Caki2 (cell line): Measurements from ENCODE around the gene JDP2. TPM values are rescaled to one million over a fixed set of nuclear protein-coding genes. Genes with fewer than 3 reads are reported as not detected.

Experiments
- DNase-seq: peaks from one replicate; pipeline ENCODE4 v3.0.0-alpha.2; 2015; ENCODE audit warnings: low read depth
- in situ Hi-C: cut with HindIII; loops from 2 replicates; pipeline ENCODE4 v1.10.0; 2016; ENCODE audit warnings: low sequenced_read_pairs, low pct_unique_long_range_greater_than_20kb, mixed read lengths
- total RNA-seq: library from RNA; depleted of rRNA; stranded (reverse); fragments of >200 nt; shearing (Covaris generic); gene quantifications from 2 replicates; pipeline ENCODE4 v1.2.3, GENCODE V29; 2014; ENCODE audit warnings: low replicate concordance

The JDP2 gene
- total RNA-seq, 1 experiment from 2014 or later, result 34.2 TPM

DNA sequence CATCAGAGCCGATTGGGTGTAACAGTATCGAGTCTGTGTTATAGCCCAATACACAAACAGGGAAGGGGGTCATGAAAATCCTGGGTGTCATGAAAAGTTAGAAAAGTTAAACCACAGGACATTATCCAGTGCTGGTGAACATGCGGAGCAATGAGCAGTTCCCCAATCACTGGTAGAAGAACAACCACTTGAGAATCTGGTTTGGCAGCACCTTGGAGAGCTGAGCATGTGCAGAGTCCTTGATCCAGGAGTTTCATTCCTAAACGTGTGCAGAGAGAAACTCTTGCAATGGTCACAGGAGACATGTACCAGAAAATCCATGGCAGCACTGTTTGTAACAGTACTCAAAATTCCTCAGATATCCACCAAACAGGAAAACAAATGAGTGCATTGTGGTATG is 23.0 kb upstream of the JDP2 start:
- in situ Hi-C loops, result no loop called here
- DNase-seq, result no peak

DNA sequence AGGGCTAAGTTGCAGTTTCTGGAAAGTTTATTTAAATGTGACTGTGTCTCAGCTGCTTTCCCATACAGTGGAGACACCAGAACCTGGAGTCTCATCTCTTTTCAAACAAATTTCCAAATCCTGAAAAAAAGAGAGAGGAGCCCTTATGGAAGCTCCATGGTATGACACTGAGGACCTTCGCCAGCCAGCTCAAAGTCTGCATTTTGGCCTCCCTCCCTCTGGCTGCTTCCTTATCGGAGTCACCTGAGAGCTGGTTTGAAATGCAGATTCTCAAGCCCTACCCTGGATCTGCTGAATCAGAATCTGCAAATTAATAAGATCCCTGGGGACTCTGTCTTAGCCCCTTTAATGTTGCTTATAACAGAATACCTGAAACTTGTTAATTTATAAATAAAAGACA is 21.7 kb upstream of the JDP2 start:
- no peak for DNase-seq
- in situ Hi-C loops, result no loop called here

DNA sequence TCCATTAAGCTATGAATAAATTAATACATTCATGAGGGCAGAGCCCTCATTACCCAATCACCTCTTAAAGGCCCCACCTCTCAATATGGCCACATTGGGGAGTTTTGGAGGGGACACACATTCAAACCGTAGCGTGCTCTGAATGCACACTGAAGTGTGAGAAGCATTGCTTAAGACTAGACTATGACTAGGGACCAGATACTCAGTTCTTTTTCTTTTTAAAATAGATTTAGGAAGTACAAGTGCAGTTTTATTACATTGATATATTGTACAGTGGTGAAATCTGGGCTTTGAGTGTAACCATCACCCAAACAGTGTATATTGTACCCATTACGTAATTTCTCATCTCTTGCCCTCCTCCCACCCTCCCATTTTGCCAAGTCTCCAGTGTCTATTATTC is 21.0 kb upstream of the JDP2 start:
- in situ Hi-C loops, result no loop called here
- no peak for DNase-seq

DNA sequence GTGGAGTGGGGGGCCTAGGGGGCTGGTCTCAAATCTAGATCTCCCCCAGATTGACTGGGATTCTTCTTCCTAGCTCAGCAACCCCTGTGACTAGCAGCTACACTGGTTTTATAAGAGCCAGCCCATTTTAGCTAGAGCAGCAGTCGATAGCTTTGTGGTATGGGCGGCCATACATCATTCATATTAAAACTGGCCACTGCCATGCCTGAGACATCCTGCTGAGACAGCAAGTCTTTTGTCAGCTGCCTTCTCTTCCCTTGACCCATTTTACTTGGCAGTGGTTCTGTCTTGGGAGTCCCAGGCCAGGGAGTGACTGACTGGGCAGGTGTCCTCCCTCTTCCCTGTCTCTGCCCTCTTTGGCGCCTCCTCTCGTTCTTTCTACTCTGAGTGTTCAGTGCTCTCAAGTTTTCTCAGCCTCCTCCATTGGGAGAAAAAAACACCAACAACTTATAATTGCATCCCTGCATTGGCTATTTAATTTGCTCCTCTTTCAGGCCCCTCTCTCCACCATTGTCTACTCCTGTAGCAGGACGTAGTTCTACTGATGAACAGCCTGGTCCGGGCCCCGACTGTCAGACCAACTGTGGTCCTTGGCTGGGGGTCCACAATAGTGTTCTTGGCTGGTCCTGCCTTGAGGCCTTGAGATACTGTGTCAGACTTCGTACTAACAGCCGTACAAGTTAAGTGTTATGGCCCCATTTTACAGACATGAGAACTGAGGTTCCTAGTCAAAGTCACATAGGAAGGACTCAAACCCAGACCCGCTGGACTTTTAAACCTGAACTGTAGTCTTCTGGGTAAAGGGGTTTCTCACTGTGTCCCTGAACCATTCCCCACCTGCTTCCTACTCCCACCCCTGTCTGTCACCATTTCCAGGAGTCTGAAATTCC is 18.3 kb upstream of the JDP2 start:
- no peak for DNase-seq
- in situ Hi-C loops, result no loop called here

DNA sequence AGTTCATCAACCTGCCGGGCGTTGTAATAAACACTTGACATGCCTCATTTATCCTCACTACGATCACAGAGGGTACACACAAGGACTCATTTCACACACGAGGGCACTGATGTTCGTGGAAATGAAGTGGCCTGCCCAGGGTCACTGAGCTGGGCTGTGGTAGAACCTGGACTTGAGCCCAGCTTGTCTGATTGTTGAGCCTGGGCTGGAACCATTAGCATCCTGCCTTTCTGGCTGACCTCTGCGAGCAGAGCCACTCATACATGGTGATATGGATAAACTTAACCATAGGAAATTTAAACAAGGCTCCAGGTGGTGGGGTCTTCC is 16.6 kb upstream of the JDP2 start:
- no peak for DNase-seq
- in situ Hi-C loops, result no loop called here

DNA sequence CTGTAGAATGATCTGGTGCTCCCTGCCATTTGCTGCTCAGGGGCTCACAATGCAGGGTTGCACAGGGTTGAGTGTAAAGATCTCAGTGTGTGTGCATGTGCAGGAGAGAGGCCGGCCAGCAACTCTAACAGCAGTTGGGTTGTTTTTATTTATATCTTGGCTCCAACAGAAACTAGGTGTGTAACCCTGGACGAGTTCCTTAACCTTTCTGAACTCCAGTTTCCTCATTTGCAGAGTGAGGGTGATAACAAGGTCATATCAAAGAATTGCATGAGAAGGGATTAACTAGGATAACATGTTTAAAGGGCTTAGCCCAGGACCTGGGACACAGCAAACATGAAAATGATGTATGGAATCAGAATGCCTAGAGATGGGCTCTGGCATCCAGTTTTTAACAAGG is 14.8 kb upstream of the JDP2 start:
- in situ Hi-C loops, result no loop called here

DNA sequence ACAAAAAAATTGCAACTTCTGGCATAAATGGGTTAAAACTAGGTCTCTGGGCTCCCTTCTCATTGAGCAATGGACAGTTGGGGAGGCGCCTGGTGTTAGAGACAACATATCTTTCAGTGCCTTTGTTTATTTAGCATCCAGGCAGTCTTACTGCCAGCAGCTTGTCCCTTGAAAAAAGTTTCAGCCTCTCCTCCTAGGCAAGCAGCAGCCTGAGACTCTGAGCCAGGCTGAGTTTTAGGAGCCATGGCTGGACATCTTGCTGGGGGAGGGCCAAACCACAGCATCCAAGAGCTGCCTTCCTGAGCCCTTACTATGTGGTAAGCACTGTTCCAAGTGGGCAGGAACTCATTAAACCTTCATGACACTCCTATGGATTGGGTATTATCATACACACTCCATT is 10.1 kb upstream of the JDP2 start:
- in situ Hi-C loops, result no loop called here
- no peak for DNase-seq

More for the DNA sequence above, 14.8 kb upstream of the JDP2 start:
- DNase-seq, result no peak

DNA sequence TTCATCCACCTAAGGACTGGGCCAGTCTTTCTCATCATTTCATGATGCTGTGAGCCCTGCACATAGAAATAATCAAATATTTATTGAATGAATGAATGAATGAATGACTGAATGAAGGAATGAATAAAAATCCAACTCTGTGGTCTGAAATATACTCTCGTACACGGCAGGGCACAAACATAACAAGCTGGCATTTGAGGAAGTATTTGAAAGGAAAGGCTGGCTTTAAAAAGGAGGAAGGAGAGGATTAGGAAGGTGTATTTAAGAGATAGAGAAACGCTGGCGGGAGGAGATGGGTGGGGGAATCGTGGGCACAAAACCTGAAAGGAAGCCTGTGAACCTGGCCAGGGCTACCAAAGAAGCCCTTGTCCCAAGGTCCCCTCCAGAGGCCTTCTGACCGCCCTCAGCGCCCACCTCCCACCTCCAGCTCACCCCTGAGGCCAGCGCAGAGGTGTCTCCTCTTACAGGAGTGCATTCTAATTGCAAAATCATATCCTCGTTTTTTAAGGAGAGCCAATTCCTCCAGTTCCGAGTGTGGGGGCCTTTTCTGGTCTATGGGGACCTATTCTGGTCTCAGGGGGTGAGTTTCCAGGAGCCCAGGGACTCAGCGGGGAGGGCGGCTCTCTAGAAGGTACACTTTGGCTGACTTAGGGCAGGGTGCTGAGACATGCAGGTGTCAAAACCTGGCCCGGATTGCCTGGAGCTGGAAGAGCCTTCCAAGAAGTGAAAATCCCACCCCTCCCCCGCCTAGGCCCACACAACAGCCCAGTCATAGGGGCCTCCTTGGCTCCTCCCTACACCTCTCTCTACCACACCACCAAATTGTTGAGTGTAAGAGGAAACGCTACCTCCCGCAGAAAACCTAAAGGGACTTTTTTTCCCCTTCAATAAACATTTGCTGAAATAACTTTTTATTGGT is 8.7 kb upstream of the JDP2 start:
- in situ Hi-C loops, result no loop called here

DNA sequence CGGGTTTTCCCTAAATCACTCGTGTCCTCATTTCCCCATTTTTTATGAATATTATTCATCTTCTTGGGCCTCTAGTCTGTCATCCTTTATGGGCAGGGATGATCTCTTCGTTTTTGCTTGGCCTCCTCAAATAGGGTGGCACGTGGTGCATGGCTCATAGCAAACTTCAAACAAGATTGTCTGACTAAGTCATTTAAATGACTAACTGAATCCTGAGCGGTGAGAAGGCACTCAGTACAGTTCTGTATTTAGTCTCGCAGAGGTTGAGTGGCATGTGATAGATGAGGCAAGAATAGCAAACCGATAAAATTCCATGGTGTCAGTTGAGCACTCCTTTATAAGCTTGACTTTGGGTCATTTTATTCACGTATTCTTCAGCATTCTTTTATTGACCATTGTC is 5.7 kb upstream of the JDP2 start:
- in situ Hi-C loops, result no loop called here
- peak; percentile 56 for DNase-seq

More for the DNA sequence above, 8.7 kb upstream of the JDP2 start:
- DNase-seq, result peak; percentile 12

DNA sequence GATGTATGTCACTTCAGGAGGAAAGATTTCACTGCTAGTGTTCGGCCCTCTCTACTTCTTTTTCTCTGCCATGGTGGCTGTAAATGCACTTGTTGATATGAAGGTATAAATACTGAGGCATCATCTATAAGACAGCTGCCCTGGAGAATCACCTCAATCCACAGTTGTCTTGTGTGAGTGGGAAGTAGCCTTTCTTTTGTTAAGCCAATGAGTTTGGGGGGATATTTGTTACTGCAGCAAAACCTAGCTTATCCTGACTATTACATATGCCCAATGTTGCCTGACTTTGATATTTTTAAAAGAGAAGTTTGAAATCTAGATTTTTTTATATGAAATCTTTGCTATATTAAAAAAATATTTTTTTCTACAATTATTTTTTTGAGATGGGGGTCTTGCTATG is 3.3 kb upstream of the JDP2 start:
- in situ Hi-C loops, result no loop called here
- DNase-seq, result no peak

DNA sequence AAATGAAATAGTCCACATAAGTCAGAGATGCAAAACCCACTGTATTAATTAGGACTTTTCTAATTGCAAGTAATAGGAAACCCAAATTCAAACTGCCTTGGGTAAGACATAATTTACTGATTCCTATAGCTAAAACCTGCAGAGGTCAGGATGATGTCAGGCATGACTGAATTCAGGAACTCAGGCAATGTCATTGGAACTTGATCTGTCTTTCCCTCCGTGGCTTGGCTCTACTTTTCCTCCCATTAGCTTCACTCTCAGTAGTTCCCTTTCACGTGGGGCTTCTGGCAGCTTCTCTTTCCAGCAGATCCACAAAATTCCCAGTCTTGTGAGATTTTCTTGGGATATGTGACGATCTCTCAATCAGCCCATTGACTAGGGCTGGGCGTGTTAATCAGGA is 2.4 kb upstream of the JDP2 start:
- DNase-seq, result peak; percentile 12
- in situ Hi-C loops, result no loop called here

DNA sequence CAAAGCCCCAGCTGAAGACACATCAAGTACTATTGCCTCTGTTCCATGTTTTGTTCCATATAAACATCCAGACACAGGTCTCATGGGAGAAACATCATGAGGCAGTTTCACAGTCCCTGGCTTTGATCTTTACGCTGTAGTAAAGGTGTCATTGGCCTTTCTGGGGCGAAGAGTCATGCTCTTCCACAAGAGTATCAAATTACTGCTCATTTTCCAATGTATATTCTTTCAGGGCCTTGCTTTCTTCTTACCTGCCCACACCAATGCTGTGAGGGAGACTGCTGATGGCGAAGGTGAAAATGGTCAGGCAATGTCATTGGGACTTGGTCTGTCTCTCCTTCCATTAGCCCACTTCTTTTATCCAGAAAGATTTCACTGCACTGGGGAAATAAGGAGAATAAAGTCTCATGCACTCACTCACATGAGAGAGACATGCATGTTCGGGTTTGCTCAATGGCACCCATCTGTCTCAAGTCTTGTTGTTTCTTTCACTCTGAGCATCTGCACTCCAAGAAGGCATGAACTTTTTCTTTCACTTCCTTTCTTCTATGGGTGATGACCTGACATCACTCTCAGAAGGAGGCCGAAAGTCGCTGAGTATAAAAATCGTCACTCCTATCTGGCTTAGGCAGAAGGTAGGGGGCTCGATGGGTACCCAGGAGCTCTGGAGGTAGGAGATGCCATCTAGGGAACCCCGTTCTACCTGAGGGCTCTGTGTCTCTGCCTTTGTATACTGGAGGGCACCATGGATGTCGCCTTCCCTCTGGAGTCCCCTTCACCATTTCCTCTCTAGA is 1.3 kb upstream of the JDP2 start:
- in situ Hi-C loops, result no loop called here
- DNase-seq, result no peak

DNA sequence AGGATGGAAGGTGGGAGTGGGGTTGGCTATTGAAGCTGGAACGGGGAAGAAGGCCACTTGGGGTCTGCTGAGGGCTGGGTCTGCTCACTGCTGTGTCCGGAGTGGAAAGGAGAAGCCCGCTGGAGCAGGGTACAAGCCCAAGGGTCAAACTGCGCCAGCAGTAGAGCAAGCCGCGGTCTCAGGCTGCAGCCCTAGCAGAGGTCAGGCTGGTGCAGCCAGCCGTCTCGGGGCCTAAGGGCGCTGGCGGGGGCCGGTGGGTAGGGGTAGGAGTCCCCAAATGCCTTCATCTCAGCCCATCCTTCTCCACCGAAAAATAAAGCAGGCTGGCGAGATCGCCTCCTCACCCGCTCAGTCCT is 718 bp upstream of the JDP2 start:
- no peak for DNase-seq
- in situ Hi-C loops, result no loop called here

DNA sequence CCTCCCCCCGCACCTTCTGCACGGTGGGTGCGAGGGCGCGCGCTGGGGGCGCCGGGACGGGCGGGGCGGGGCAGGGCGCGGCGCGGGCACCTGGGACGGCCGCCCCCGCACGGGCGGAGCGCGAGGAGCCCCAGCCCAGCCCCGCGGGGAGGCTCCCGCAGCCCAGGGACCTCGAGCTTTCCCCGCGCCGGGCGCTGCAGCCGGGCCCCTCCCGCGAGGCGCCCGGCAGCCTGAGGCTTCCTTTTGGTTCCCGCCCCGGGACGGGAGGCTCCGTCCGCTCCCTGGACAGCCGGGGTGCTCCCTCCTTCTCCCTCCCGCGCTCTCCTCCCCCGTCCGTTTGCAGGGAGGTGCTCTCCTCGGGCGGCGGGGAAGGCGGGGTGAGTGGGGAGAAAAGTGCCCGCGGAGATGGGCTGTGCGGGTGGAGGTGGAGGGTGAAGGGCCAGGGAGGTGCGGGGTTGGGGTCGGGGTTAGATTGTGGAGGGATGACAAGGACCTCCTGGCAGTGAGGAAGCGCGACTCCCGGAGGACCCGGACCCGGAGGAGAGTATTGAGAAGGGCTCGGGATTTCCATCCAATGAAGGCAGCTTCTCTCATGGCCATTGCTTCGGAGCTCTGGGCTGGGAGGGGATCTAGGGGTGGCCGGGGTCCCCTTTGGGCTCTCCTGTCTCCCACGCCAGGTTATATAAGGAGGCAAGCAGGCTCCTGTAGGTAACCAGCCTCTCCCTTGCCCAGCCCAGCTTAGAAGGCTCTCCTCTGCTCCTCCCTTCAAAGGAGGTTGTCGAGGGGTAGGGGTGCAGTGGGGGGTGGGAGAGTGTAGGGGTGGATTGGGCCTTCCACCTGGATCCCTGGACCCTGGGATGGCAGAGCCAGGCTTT is 645 bp downstream of the JDP2 start:
- no peak for DNase-seq
- in situ Hi-C loops, result no loop called here

DNA sequence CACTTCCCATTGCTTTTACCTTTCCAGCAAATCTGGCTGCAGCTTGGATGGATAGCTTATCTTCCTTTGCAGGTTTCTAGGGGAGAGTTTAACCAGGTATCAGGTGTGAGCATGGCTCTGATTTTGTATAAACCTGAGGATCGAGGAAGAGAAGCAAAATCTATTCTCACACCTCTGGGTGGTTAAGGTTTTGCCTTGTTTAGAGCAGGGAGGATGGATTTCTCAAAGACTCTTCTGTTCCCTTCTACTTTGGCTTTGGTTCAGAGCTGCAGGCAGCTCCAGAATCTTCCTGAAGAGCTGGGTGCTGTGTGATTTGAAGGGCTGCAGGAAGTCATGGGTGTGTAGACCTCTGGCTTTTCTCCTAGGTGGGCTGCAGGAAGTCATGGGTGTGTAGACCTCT is 1.7 kb downstream of the JDP2 start:
- no peak for DNase-seq

DNA sequence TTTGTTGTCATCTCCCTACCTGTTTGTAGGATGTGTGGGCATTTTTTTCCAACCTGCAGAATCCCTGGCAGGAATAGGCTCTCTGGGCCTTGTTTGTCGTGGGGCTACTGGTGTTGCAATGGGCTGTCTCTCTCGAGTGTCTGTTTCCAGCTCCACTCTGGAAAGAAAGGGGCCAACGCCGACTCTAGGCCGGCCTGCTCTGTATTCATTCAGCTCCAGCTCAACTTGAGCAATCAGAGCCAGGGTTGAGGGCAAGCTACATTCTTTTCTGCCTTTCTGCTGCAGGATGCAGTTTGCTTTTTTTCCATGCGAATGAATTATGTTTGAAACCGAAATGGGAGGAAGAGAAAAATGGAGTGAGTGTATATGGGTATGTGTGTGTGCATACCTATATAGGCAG is 2.3 kb downstream of the JDP2 start:
- no peak for DNase-seq
- in situ Hi-C loops, result no loop called here

More for the DNA sequence above, 1.7 kb downstream of the JDP2 start:
- in situ Hi-C loops, result no loop called here

DNA sequence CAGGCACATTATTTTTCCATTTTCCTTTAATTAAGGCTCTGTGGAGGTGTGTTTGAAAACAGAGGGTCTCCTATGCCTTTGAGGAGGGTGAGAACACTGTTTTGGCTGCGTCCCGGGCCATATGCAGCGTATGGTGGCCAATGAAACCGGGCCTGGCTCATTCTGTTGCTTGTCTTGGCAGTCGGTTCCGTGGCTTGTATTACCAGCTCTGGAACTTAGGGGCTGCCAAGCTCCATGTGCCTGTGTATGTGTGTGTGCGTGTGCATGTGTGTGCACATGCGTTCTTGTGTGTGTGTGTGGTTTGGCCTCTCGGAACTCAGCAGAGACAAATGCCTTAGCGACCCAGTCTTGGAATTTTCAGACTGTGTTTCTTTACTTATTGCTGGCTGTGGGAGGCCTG is 2.7 kb downstream of the JDP2 start:
- DNase-seq, result no peak
- in situ Hi-C loops, result no loop called here

DNA sequence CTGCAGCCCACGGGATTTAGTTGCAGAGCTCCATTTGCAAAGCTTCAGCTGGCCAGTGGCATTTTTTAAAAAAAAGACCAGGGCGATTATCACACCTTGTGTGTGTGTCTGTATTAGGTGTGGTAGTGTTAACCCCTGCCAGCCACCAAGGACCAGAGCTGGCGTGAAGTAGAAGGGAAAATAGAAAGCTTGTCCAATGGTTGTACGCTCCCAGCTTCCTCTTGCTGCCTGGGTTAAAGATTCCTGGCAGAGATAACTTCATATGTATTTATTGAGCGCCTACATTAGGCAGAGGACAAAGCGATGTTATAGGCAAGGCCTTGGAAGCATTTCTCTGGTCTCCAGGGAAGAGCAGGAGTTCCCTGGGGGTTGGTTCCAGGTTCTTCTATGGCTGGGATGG is 3.2 kb downstream of the JDP2 start:
- no peak for DNase-seq
- in situ Hi-C loops, result no loop called here
